T-helper 1 cell (primary cell): ENCODE measurements around the gene RANBP17.
"Not testable (repeated sequence)": the region's sequence is repeated elsewhere in the genome, so short reads cannot be mapped to it uniquely, and the experiment has no call there.

Experiments
- DNase-seq, 5 donors: peaks; one replicate each; pipeline ENCODE4 v3.0.0-alpha.2; 2012 to 2020

The RANBP17 gene

GRCh38 chr5:171258737-171259415, 397.1 kb downstream of the RANBP17 start:
- no peak for DNase-seq

GRCh38 chr5:171261361-171261760, 399.5 kb downstream of the RANBP17 start:
- DNase-seq = no peak

GRCh38 chr5:171261904-171262303, 400.1 kb downstream of the RANBP17 start:
- DNase-seq = no peak

GRCh38 chr5:171263181-171263580, 401.4 kb downstream of the RANBP17 start:
- no peak for DNase-seq

- DNase-seq = peak in 1 of 5 donors; percentile 22
Measured at GRCh38 chr5:171264843-171265242, 403.0 kb downstream of the RANBP17 start.

GRCh38 chr5:171268700-171269620, 407.1 kb downstream of the RANBP17 start:
- DNase-seq = no peak

GRCh38 chr5:171269717-171270116, 407.9 kb downstream of the RANBP17 start:
- DNase-seq = no peak

GRCh38 chr5:171270136-171270535, 408.3 kb downstream of the RANBP17 start:
- no peak for DNase-seq

- DNase-seq = no peak
Measured at GRCh38 chr5:171271798-171272197, 410.0 kb downstream of the RANBP17 start.

GRCh38 chr5:171272996-171273970, 411.5 kb downstream of the RANBP17 start:
- DNase-seq = peak in 1 of 5 donors; percentile 2

GRCh38 chr5:171275841-171276544, 414.2 kb downstream of the RANBP17 start:
- no peak for DNase-seq

GRCh38 chr5:171283753-171284152, 421.9 kb downstream of the RANBP17 start:
- DNase-seq = no peak

- DNase-seq = no peak
Measured at GRCh38 chr5:171285465-171285864, 423.6 kb downstream of the RANBP17 start.

GRCh38 chr5:171288066-171288465, 426.2 kb downstream of the RANBP17 start:
- DNase-seq = no peak

- no peak for DNase-seq
Measured at GRCh38 chr5:171291371-171291770, 429.6 kb downstream of the RANBP17 start.

- no peak for DNase-seq
Measured at GRCh38 chr5:171295299-171295698, 433.5 kb downstream of the RANBP17 start.

GRCh38 chr5:171295801-171296200, 434.0 kb downstream of the RANBP17 start:
- DNase-seq = no peak

GRCh38 chr5:171297941-171298340, 436.1 kb downstream of the RANBP17 start:
- DNase-seq = not testable (repeated sequence)

- no peak for DNase-seq
Measured at GRCh38 chr5:171299228-171299627, 437.4 kb downstream of the RANBP17 start.

GRCh38 chr5:171299851-171300250, 438.0 kb downstream of the RANBP17 start:
- no peak for DNase-seq

GRCh38 chr5:171300358-171300757, 438.5 kb downstream of the RANBP17 start:
- DNase-seq = no peak

GRCh38 chr5:171306166-171306565, 444.3 kb downstream of the RANBP17 start:
- DNase-seq = no peak
